GM12878 (cell line): ENCODE results near the gene PADI1.

Experiments
- CHD2 ChIP-seq: IDR thresholded peaks from 2 replicates; pipeline ENCODE4 v1.6.1; 2011; ENCODE audit warnings: low read depth, low read length, improper control_type of control experiment, borderline replicate concordance
- CTCF ChIP-seq, 3 experiments: IDR thresholded peaks in 2 of 3; conservative IDR thresholded peaks in 1 of 3; 2 replicates each; pipeline ENCODE4 v1.5.1; 2011; ENCODE audit warnings: low read depth in 3 of 3, low read length in 3 of 3, mild to moderate bottlenecking in 3 of 3, control low read depth in 2 of 3, moderate library complexity in 2 of 3, inconsistent platforms in 1 of 3, mixed read lengths in 1 of 3; ENCODE audit not compliant: control insufficient read depth in 2 of 3, insufficient read depth in 1 of 3; ENCODE audit errors: extremely low read depth in 1 of 3
- EZH2 ChIP-seq: IDR thresholded peaks from 2 replicates; pipeline ENCODE4 v1.6.1; 2012; ENCODE audit warnings: low read depth, mild to moderate bottlenecking, control low read depth, inconsistent platforms, low read length, borderline replicate concordance; ENCODE audit not compliant: control insufficient read depth
- NR2F1 ChIP-seq: fragments of 450-650 bp; conservative IDR thresholded peaks from 2 replicates; pipeline ENCODE4 v1.6.1; 2017; ENCODE audit warnings: mild to moderate bottlenecking
- RAD21 ChIP-seq: IDR thresholded peaks from 2 replicates; pipeline ENCODE4 v1.6.1; 2011; ENCODE audit warnings: mild to moderate bottlenecking, low read depth, low read length, moderate library complexity; ENCODE audit not compliant: insufficient read depth
- RFX5 ChIP-seq: IDR thresholded peaks from 2 replicates; pipeline ENCODE4 v1.6.1; 2011; ENCODE audit warnings: low read depth, low read length, improper control_type of control experiment
- SMARCA5 ChIP-seq: fragments of 450-650 bp; IDR thresholded peaks from 2 replicates; pipeline ENCODE4 v1.6.1; 2017; ENCODE audit warnings: mild to moderate bottlenecking
- SREBF2 ChIP-seq: IDR thresholded peaks from 2 replicates; pipeline ENCODE4 v1.6.1; 2012; ENCODE audit warnings: mild to moderate bottlenecking, low read length
- TCF12 ChIP-seq: IDR thresholded peaks from 2 replicates; pipeline ENCODE4 v1.6.1; 2011; ENCODE audit warnings: low read depth, mild to moderate bottlenecking, low read length
- TF ChIP-seq, protein P1 (sequence below): fragments of 450-650 bp; IDR thresholded peaks from 2 replicates; pipeline ENCODE4 v1.6.1; 2017; ENCODE audit warnings: low read depth, mild to moderate bottlenecking, moderate library complexity

GRCh38 chr1:17192394-17193221 is 12.3 kb upstream of the PADI1 start:
- TF ChIP-seq SMARCA5 = no peak
- TF ChIP-seq, protein P1, sequence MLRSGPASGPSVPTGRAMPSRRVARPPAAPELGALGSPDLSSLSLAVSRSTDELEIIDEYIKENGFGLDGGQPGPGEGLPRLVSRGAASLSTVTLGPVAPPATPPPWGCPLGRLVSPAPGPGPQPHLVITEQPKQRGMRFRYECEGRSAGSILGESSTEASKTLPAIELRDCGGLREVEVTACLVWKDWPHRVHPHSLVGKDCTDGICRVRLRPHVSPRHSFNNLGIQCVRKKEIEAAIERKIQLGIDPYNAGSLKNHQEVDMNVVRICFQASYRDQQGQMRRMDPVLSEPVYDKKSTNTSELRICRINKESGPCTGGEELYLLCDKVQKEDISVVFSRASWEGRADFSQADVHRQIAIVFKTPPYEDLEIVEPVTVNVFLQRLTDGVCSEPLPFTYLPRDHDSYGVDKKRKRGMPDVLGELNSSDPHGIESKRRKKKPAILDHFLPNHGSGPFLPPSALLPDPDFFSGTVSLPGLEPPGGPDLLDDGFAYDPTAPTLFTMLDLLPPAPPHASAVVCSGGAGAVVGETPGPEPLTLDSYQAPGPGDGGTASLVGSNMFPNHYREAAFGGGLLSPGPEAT = no peak
- TF ChIP-seq RAD21 = no peak
- no peak for TF ChIP-seq SREBF2
- no peak for TF ChIP-seq NR2F1
- TF ChIP-seq CHD2 = no peak
- no peak for TF ChIP-seq RFX5
- no peak for TF ChIP-seq CTCF (IDR thresholded peaks at IDR 0.05 in 2 of 3, conservative IDR thresholded peaks at IDR 0.05 in 1 of 3; ENCODE audit: control insufficient read depth in 2 of 3, extremely low read depth in 1 of 3, insufficient read depth in 1 of 3, low read depth in 3 of 3, low read length in 3 of 3)
- TF ChIP-seq EZH2 = no peak
- no peak for TF ChIP-seq TCF12
